Measurements from ENCODE around the gene NOTUM. TPM values are rescaled to one million over a fixed set of nuclear protein-coding genes. Genes with fewer than 3 reads are reported as not detected.

Gene NOTUM
- total and polyA plus RNA-seq, 2 of the 4 experiments (the other 2 are of a cell fraction), result 0.05 TPM; not detected in 1

DNA sequence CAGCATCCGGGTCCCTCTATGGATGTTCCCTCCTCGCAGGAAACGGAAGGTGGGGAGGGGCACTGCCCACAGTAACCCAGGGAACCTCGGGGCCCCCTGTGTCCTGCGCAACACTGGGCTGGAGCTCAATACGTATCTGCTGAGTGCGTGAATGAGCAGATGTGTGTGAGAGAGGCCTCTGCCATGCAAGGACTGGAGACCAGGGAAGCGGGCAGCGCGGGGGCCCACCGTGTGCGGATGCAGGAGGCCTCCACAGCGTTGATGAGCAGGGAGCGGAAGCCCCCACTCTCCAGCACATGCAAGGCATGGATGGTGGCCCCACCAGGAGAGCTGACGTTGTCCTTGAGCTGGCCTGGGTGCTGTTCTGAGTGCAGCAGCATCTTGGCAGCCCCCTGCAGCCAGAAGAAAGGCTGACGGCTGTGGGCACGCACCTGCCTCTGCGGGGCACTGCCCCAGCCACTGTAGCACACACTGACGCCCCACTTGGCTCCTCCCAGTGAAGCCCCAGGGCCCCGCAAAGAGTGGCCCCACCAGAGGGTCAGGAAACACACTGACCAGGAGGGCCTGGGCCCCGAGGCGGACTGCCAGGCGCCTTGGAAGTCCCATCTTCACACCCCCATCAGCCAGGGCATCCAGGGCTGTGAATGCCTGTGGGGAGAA lies 26.8 kb downstream of the NOTUM start:
- H3K18ac ChIP-seq (ENCODE audit: low read depth, low read length), result no peak overlapping the region
- no peak overlapping the region for H2BK5ac ChIP-seq (ENCODE audit: low read depth, low read length, poor library complexity, severe bottlenecking)
- no peak overlapping the region for H4K8ac ChIP-seq (ENCODE audit: low read depth in 2 of 2, low read length in 2 of 2)
- peaks cover 9 to 38% of the 10 kb centered on the region in 2 experiments for H3K79me1 ChIP-seq (ENCODE audit: low read depth in 1 of 2, low read length in 2 of 2)
- DNase-seq (no peak), ATAC-seq (ENCODE audit: low read depth) (no peak)
- ChIA-PET POLR2A (ENCODE audit: unreplicated experiment) (no interaction called here), CTCF (no interaction called here)
- H4K91ac ChIP-seq (ENCODE audit: insufficient read depth, low read depth, low read length), result no peak overlapping the region
- dilution Hi-C loops (cut with HindIII; ENCODE audit: low sequenced_read_pairs, unreplicated experiment), result no loop called here
- H3K4ac ChIP-seq (ENCODE audit: low read depth, low read length), result no peak overlapping the region
- H3K9ac ChIP-seq (ENCODE audit: low read depth, low read length), result no peak overlapping the region
- H3K27me3 ChIP-seq (ENCODE audit: control insufficient read depth, insufficient read depth, low read length), result no peaks in the 10 kb centered on the region
- no peak overlapping the region for H4K5ac ChIP-seq (ENCODE audit: low read depth, low read length)
- peaks cover 4% of the 10 kb centered on the region for H3K4me1 ChIP-seq (ENCODE audit: control insufficient read depth, insufficient read depth, low read length)
- WGBS, 2 experiments (ENCODE audit: extremely low coverage in 2 of 2, insufficient read length in 1 of 2), result 95% methylated on average over 8 of the region's 23 CpGs; no CpG with 5 or more reads in 1 of the 2 experiments
- H4K20me1 ChIP-seq (ENCODE audit: insufficient read depth, low read length), result peaks cover 11% of the 10 kb centered on the region
- no peak overlapping the region for H2BK20ac ChIP-seq (ENCODE audit: low read depth, low read length)
- H3K9me1 ChIP-seq (ENCODE audit: insufficient read depth, low read length), result peaks cover 8% of the 10 kb centered on the region
- H3K36me3 ChIP-seq (ENCODE audit: control insufficient read depth, insufficient read depth, low read length), result peaks cover 27% of the 10 kb centered on the region; the same call in 1 of the 2 replicates
- no peak overlapping the region for H2AK5ac ChIP-seq (ENCODE audit: low read depth, low read length)
- H2BK15ac ChIP-seq (ENCODE audit: low read depth, low read length), result no peak overlapping the region
- BruUV-seq (replicated peaks), result no TSS peak
- intact Hi-C loops (cut with micrococcal nuclease), result no loop called here
- H2BK120ac ChIP-seq (ENCODE audit: low read depth, low read length), result no peak overlapping the region
- H2AFZ ChIP-seq (replicated peaks; ENCODE audit: low read length, poor library complexity), result no peak overlapping the region
- H3K27ac ChIP-seq (ENCODE audit: insufficient read depth, low read length), result no peak overlapping the region
- H3K56ac ChIP-seq (ENCODE audit: extremely low read depth, insufficient read depth, low read length), result no peak overlapping the region
- no peak overlapping the region for H2AK9ac ChIP-seq (replicated peaks; ENCODE audit: low read depth, low read length, poor library complexity)
- H3K9me3 ChIP-seq (ENCODE audit: control insufficient read depth, insufficient read depth, low read length), result no peaks in the 10 kb centered on the region
- no peak overlapping the region for H3K14ac ChIP-seq (replicated peaks; ENCODE audit: low read depth, low read length)
- in situ Hi-C loops (cut with MboI; ENCODE audit: low sequenced_read_pairs), result no loop called here
- TF ChIP-seq MAFK (IDR thresholded peaks at IDR 0.05; ENCODE audit: low read depth, low read length) (no peak), POLR2A (IDR thresholded peaks at IDR 0.05; ENCODE audit: low read depth, low read length) (no peak), RAD21 (IDR thresholded peaks at IDR 0.05; ENCODE audit: low read length) (no peak), CHD1 (IDR thresholded peaks at IDR 0.05; ENCODE audit: low read depth, low read length) (no peak), RFX5 (IDR thresholded peaks at IDR 0.05; ENCODE audit: low read depth, low read length) (no peak)
- H3K4me2 ChIP-seq (ENCODE audit: low read depth, low read length), result no peak overlapping the region
- no peak overlapping the region for H3K4me3 ChIP-seq (ENCODE audit: insufficient read depth, low read depth, low read length)
- no peak overlapping the region for H3K23ac ChIP-seq (ENCODE audit: low read depth, low read length)
